HG02571 (cell line): ENCODE measurements around the gene TFR2.

Source experiments
- ATAC-seq: cut with Tn5 transposase; IDR thresholded peaks from one replicate; pipeline ENCODE4 v1.9.1; 2021; ENCODE audit warnings: mild to moderate bottlenecking, moderate library complexity; ENCODE audit not compliant: unreplicated experiment

Gene TFR2

DNA sequence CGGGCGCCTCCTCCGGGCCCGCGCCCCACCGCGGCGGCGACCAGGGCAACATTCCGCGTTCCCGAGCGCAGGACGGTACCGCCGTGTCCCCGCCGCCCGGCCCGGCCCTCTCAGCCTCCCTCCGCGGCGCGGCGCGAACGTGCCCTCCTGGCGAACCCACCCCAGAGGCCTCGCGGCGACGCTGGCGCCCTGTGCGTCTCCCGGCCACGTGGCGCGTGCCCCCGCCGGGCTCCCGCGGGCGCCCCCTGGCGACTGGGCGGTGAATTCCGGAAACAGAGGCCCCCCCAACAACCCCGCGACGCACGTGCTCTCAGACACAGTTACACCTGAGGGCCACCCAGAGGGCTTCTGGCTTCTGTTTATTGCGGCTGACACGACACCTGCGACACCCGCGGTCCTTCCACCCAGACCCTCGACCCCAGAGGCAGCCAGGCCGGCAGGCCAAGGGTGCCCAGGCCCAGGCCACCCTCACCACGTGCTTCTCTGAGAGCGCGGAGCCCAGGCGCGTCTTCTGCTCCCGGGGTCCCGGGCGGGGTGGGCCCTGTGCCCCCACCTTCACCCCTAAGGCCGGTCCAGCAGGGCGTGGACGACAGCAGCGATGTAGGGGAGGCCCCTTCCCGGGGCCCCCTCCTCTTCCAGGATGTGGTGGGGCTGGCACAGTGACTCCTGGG, 67.5 kb downstream of the TFR2 start, which contains the start of gene SAP25:
SAP25 (minus strand) TSS at position 210 of the 671 bp plus-strand sequence; CDS start at position 52, 158 bp downstream.
- ATAC-seq = no peak

DNA sequence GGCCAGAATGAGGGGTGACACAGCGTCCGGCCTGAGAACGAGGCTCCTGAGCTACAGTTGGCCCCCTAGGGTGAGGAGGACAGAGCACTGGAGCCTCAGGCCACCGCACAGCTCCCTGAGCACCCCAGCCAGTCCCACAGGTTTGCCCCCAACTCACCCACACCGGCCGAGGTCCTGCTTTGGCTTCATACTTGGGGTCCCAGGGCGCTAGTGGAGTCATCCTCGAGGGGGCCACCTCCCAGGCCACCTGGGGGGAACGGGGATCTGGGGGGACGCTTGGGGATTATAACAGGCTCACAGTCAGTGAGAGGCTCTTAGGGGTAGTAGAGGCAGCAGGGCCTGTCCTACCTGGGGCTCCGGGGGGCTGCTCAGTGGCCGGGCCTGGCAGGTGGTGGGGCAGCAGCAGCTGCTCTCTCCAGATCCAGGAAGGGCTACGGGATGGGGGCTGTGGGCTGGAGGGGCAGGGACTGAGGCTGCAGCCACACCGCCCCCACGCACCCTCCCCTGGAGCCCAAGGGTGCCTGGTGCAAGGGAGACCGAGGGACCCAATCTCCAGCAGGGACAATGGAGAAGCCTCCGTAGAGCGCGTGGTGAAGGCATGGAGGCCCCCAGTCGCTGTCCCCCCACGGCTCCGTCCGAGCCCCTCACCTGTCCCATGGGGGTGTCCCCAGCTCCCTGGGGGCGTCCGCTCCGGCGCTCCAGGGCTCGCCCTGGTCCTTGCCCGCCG, 68.2 kb downstream of the TFR2 start:
- no peak for ATAC-seq

DNA sequence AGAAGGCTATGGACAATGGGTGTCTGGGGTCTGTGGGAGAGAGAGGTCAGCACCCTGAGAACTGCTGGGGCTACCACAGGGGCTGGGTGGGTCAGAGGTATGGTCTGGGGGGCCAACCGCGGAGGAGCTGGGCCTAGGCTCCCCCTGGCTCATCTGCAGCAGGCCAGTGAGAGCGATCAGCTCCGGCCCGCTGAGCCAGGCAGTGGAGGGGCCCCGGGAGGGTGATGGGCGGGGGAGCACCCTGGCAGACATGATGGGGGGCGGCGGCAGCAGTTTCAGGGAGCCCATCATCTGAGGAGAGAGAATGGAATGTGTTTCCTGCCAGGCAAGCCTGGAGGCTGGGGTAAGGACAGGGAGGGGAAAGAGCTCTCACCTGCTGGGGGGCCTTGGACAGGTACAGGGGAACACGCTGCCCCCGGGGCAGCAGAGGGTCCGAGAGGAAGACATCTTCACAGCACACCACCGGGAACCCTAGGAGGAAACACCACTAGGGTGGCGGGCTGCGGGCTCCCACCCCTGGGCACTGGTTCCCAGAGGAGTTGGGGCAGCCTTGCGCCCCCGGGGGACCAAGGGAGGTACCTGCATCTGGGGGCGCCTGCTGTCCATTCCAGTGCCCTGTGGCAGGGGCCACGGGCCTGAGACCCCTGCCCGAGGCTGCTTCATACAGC, 68.9 kb downstream of the TFR2 start:
- no peak for ATAC-seq

DNA sequence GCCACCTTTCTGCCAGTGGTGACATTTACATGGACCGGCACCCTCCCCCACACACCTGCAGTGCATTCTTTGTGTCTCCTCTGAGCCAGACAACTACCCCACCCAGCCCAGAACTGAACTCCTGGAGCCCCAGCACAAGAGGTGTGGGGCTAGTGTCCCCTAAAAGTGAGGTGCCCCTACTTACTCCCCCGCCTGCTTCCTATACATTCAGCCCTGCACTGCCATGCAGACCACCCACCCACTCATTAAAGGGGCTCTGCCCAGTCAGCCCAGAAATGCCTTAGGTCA, 69.6 kb downstream of the TFR2 start:
- no peak for ATAC-seq

GRCh38 chr7:100570954-100571828, 70.2 kb downstream of the TFR2 start:
- ATAC-seq = no peak
